D721Med (cell line): Measurements from ENCODE around the gene TWNK.
A peak's percentile ranks its signal among the peaks of the same experiment; 100 is the strongest.

ENCODE experiments used
- DNase-seq: peaks from one replicate; pipeline ENCODE4 v3.0.0; 2011; ENCODE audit warnings: low spot score; ENCODE audit not compliant: insufficient read length
- FAIRE-seq: peaks from 2 replicates; lab custom pipeline; 2011; peaks lifted over from hg19 to GRCh38; lab: Jason Lieb, UNC
- TF ChIP-seq, protein P1 (sequence below): IDR thresholded peaks from 2 replicates; pipeline ENCODE4 v1.5.1; 2012; ENCODE audit warnings: mild to moderate bottlenecking, control low read depth; ENCODE audit not compliant: insufficient read depth; ENCODE audit errors: missing control alignments

The TWNK gene

GRCh38 chr10:101038484-101038883 is 51.1 kb downstream of the TWNK start:
- TF ChIP-seq, protein P1, sequence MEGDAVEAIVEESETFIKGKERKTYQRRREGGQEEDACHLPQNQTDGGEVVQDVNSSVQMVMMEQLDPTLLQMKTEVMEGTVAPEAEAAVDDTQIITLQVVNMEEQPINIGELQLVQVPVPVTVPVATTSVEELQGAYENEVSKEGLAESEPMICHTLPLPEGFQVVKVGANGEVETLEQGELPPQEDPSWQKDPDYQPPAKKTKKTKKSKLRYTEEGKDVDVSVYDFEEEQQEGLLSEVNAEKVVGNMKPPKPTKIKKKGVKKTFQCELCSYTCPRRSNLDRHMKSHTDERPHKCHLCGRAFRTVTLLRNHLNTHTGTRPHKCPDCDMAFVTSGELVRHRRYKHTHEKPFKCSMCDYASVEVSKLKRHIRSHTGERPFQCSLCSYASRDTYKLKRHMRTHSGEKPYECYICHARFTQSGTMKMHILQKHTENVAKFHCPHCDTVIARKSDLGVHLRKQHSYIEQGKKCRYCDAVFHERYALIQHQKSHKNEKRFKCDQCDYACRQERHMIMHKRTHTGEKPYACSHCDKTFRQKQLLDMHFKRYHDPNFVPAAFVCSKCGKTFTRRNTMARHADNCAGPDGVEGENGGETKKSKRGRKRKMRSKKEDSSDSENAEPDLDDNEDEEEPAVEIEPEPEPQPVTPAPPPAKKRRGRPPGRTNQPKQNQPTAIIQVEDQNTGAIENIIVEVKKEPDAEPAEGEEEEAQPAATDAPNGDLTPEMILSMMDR: no peak
- FAIRE-seq (no peak), DNase-seq (no peak)

DNA sequence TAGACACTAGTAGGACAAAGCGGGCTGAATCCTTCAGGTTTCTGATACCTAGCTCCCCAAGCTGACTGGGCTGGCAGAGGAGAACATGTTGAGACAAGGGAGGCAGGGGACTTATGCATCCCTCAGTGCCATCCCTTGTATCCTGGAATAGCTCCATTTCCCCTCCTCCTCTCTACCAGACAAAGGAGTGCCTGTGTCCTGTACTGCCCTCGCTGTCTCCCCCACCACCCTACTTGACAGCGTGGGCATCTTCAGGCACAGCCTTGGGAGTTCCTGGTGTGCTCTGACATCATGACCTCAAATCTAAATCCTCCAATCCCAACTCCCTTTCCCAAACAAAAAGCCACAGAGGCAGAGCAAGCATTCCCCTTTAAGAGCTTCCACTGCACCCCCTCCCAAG is 52.7 kb downstream of the TWNK start:
- TF ChIP-seq, protein P1: no peak
- FAIRE-seq (no peak), DNase-seq (no peak)

DNA sequence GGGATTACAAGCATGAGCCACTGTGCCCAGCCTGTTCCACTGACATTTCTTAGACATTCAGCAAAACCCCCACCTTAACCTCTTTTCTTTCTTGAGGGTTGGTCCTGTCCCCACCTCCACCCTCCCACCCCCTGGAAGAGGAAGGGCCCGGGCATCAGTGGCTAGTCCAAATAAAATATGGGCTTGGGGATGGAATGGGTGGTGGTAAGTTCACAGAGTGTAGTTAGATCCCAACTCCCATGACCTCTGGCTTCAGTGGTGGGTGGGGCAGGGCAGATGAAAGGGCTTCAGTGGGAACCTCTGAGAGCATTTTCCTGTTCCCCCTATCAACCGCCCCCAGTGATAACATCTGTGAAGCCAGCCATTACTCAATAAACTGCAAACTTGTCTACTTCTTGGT is 53.5 kb downstream of the TWNK start:
- FAIRE-seq (no peak), DNase-seq (no peak)
- TF ChIP-seq, protein P1: no peak

DNA sequence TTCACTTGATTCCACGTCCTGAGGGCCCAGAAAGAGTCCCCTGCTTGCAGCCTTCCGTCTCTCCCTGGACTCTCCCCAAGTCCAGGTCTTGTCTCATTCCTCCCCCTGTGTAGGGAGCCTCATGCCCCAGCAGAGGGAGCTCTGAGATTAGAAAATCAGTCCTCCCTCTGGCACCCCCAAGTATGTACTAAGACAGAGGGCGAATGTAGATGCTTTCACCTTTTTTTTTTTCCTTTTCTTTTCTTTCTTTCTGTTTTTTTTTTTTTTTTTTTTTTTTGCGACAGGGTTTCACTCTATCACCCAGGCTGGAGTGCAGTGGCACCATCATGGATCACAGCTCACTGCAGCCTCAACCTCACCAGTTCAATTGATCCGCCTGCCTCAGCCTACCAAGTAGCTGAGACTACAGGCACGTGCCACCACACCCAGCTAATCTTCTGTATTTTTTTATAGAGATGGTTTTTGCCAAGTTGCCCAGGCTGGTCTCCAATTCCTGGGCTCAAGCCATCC is 54.0 kb downstream of the TWNK start:
- peak; percentile 69 for DNase-seq
- TF ChIP-seq, protein P1: peak; percentile 91
- no peak for FAIRE-seq

DNA sequence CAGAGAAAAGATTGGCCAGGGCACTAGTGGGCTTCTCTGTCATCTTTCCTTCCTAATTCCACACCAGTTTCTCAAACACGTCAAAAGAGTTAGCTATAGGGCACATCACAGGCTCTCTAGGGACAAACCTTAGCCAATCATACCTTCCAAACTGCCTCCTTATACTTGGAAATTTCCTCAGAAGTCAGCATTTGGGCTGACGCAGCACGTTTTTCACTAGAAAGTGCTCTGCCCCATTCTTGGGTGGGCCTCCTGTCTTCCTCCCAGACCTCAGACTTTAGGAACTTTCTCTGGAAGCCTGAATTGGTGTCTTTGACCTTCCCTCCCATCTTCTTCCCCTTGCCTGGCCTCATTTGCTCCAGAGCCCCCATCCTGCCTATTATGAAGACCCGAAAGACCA is 54.8 kb downstream of the TWNK start:
- TF ChIP-seq, protein P1: no peak
- FAIRE-seq (no peak), DNase-seq (no peak)

GRCh38 chr10:101042667-101043362 is 55.5 kb downstream of the TWNK start:
- DNase-seq (peak; percentile 70), FAIRE-seq (peak; percentile 61)
- TF ChIP-seq, protein P1: no peak

- FAIRE-seq (no peak), DNase-seq (no peak)
- TF ChIP-seq, protein P1: no peak
These were observed 56.0 kb downstream of the TWNK start for GRCh38 chr10:101043363-101043707.
